Stimulated activated CD8-positive, alpha-beta memory T cell treated with anti-CD3 and anti-CD28 coated beads, Interleukin-4, amount 100 ng/mL, for 1 hour (primary cell): Measurements from ENCODE around the gene PLA2G4E.

Source experiments
- DNase-seq, 2 donors: peaks; one replicate each; pipeline ENCODE4 v3.0.0-alpha.2; 2020; ENCODE audit warnings: low read depth in 2 of 2, low spot score in 1 of 2

Gene PLA2G4E, protein sequence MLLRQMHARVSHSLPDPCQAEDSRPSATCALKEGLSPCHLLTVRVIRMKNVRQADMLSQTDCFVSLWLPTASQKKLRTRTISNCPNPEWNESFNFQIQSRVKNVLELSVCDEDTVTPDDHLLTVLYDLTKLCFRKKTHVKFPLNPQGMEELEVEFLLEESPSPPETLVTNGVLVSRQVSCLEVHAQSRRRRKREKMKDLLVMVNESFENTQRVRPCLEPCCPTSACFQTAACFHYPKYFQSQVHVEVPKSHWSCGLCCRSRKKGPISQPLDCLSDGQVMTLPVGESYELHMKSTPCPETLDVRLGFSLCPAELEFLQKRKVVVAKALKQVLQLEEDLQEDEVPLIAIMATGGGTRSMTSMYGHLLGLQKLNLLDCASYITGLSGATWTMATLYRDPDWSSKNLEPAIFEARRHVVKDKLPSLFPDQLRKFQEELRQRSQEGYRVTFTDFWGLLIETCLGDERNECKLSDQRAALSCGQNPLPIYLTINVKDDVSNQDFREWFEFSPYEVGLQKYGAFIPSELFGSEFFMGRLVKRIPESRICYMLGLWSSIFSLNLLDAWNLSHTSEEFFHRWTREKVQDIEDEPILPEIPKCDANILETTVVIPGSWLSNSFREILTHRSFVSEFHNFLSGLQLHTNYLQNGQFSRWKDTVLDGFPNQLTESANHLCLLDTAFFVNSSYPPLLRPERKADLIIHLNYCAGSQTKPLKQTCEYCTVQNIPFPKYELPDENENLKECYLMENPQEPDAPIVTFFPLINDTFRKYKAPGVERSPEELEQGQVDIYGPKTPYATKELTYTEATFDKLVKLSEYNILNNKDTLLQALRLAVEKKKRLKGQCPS

DNA sequence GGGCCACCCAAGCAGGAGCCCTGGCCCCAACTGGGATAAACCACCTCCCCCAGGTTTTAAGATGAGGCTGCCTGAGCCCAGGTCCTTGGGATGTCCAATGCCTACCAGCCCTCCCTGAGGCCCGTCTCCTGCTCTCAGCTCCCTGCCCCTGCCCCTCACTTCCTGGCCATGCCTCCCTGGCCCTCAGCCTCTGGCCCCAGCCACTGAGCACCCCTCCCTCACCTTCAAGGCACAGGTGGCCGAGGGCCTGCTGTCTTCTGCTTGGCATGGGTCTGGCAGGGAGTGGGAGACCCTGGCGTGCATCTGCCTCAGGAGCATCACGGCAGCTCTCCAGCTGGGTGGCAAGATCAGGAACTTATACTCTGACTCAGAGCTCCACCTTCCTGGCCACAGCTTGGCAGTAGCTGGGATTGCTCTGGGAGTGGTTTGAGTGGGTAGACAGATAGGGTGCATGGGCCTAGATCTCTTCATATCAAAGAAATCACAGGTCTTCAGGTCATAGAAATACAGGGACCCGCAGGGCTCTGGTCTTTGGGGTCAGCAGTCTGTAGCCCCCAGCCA is at the start of gene PLA2G4E:
PLA2G4E (minus strand) TSS at position 330 of the 561 bp plus-strand sequence; CDS start at position 318, 12 bp downstream.
- no peak for DNase-seq

DNA sequence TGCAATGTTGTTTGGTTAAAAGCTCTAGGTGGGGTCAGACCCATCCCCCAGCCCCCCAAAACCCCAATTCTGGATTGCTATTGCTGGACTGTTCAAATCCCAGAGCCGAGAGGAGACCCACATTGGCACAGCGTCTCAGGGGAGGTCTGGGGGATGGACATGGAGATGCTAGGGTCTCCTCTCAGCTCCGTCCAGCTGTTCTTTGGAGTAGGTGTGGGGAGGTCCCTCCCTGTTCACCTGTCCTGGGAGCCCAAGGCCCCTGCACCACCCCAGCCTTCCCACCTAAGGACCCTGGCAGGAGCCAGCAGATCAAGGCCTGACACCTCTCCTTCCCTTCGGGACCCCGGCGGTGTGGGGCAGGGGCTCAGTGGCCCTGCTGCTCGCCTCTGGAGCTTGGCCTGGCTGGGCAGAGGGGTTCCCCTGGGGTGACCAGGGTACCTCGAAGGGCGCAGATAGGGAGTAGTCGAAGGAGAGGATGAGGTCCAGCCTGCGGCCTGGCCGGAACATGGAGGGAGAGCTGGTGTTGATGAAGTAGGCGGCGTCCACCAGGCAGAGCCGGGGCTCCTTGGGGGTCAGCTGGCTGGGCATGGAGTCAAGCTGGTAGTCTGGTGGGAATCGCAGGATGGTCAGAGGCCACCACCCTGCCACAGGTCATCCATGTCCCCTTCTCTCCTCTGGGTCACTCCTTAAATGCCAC is 49.6 kb upstream of the PLA2G4E start:
- DNase-seq, result no peak

DNA sequence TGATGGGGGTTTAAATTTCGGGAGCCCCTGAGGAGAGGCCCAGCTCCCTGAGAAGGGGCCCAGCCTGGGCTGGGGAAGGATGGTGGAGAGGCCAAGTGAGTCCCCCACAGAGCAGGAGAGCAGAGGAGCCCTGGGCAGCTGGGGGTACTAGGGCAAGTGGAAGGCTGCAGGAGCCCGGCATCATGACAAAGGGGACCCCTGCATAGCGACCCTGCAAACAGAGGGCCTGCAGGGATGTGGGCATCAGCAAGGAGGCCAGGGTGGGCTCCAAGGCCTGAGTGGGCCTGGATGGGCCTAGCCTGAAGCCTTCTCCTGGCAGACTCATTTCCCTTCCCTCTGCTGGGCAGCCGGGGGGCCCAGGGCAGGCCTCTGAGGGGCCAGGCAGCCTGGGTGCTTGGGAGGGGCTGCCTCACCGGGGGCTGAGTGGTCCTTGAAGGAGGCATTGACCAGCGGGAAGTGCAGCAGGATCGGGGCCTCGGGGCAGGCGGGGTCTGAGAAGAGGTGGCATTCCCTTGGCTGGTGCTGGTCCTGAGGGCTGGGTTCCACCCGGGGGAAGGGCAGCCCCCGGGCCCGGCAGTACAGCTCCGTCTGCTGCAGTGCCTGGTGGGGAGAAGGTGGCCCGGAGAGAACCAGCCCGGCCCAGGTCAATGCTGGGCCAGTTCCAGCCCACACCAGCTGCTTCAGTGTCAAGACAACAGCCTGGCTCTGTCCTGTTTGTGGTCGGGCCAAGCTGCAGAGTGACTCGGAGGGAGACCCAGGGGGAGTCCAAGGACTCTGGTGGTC is 48.8 kb upstream of the PLA2G4E start:
- DNase-seq, result no peak

DNA sequence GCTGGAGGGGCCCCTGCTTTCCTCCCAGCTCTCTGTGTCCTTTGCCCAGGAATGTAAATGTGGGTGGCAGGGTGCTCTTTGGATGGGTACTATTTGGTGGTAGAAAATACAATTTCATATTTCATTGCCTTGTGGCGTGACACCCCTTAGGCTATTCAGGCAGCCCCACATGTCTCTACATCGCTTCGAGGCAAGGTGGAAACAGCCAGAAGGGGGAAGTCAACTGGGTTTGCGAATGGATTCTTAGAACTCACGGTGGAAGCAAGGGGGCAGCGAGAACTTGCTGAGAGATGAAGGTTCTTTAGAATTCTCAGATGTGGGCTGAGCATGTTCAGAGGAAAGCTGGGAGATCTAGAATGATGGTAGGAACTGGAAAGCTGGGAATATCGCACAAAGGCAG is 48.2 kb upstream of the PLA2G4E start:
- DNase-seq, result no peak

DNA sequence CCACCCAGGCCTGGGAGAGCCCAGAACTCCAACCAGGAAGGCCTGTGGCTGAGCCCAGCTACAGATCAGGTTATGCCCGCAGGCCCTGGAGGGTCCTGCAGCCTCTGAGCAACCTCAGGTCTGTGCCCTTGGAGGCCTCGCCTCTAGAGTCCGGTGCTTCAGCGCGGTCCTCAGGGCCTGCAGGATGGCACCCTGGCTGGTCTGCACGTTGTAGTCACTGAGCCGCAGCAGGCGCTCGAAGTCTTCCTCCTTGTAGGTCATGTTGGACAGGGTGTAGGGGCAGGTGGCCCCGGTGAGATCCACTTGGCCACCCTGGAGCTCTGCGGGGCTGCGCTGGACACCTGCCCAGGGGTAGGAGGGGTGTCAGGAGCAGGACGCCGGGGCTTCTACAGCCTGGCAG is 47.8 kb upstream of the PLA2G4E start:
- no peak for DNase-seq

DNA sequence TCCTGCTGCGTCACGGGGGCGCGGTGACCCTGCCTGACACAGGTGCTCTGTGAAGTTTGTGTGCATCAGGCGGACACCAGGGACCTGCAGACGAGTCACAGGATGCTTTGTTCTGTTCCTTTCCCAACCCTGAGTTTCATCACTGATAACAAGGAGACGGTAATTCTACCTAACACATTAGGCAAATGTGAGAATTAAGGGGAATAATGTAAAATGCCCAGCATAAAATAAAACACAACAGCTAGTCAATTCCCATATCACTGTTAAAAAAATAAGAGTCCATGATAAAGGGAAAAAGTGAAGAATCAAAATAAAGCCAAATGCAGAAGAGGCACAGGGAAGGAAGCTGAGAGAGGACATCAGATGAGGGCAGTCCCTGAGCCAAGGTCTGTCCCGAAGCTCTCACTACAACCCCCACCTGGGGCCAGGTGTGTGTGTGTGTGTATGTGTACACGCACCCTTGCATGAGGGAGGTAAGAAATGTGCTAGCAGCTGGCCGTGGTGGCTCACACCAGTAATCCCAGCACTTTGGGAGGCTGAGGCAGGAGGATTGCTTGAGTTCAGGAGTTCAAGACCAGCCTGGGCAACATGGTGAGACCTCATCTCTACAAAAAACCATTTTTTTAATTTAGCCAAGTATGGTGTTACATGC is 46.0 kb upstream of the PLA2G4E start:
- DNase-seq, result no peak

DNA sequence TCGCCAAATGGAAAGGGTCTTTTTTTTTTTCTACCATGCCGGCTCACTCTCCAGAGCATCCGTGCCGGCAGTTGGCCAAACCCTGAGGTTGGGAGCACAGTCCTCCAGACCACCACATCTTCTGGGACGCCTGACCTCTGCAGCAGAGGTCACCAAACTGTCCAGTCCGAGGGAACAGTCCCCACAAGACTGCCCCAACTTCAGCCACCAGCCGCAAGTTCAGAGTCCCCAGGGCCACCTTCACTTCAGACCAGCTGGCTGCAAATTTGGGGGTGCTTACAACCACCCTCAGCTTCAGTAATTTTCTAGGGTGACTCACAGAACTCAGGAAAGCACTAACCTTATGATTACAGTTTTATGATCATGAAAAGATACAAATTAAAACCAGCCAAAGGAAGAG is 44.6 kb upstream of the PLA2G4E start:
- no peak for DNase-seq

DNA sequence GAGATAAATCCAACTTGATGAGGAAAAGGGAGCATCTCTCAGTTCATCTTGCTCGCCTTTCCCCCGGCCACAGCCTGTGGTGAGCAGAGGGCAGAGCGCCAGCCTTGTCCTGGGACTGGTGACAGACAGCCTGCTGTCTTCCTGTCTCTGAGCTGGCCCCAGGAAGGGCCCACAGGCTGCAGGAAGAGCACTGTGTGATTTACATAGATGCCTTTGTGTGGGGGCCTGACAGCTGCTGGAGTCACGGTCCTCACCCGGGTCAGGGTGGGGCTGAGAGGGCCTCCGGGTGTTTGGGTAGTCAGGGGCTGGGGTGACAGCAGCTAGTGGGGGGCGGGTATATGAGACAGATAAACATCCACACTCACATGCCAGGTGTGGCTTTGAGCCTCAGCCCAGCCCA is 44.2 kb upstream of the PLA2G4E start:
- no peak for DNase-seq

DNA sequence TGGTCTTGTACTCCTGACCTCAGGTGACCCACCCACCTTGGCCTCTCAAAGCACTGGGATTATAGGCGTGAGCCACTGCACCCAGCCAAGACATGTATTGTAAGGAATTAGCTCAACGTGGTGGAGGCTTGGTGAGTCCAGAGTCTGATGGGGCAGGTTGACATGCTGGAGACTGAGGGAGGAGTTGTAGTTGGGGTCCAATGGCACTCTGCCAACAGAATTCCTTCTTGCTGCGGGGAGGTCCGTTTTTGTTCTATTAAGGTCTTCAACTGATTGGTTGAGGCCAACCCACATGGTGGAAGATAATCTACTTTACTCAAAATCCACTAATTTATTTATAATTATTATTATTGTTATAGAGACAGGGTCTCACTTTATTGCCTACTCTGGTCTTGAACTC is 43.4 kb upstream of the PLA2G4E start:
- no peak for DNase-seq

DNA sequence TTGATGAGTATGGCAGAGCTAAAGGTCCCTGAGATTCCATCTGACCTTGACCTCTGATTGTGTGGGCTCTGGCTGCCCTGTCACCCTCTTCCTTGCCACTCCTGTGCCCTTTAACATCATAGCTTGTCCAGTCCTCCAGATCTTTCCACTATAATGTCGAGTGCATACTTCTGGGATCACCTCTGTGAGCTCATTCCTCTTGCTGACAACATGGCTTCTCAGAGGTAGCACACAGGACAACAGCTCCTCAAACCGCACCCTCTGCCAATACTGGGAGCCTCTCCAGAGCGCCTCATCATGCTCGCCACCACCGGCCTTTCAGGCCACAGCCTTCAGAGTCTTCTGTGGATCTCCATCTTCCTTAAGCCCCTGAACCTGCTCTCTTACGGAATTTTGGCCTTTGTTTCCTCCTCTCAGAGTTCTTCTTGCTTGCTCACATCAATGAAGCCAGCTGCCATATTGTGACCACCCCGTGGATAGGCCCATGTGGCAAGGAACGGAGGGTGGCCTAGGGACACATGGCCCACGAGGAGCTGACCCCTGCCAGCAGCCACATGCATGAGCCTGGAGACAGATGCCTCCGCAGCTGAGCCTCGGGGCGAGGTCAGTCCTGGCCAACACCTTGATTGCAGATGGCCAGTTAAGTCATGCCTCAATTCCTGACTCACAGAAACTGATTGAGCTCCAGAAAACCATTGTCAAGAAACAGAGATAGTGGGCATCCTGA is 42.4 kb upstream of the PLA2G4E start:
- DNase-seq, result no peak

DNA sequence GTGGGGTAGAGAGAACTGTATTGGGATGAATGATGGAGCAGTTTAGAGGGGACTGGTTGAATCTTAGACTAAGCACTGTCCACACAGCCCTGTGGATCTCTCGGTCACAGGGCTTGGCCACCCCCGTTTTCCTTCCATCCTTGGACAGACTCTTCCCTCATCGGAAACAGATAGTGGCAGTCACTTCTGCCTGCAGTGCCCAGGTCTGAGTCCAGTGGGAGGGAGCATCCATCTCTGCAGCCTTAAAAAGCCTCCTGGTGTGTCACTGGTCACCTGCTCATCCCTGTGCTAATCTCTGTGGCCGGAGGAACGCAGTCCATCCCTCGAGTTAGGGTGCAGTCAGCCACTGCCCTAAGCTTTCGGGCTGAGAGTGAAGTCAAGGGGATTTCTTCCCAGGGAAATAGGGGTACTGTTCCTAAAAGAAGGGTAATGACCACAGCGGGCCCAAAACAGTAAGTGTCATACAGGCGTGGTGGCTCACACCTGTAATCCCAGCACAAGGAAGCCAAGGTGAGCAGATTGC is 41.5 kb upstream of the PLA2G4E start:
- no peak for DNase-seq

DNA sequence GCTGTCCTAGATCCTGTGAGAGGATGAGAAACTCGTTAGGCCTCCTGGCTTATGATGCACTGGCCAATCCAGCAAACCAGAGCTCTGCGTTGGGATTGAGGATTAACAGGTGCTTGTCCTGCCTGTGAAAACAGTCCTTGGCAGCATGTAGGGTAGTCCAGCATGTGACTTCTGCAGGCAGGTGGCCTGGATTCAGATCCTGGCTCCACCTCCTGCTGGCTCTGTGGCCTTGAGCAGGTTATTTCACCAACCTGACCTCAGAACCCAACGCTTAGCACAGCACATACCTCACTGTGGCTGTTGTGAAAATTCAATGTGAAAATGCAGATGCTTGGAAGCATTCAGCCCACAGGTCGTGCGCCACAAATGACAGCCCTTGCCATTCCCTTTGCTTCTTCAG is 40.0 kb upstream of the PLA2G4E start:
- DNase-seq, result no peak

DNA sequence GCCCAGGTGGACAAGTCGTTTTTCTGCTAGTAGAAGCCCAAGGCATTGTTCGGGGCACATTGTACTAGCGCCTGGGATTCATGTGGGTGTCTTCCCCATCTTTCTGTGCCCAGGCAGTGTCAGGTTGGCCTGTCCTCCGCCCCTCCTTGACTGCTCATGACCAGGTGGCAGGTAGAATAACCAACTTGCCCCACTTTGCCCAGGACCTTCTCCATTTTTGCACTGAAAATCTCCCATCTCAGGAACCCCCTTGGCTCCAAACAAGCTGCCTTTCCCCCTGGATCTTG is 39.6 kb upstream of the PLA2G4E start:
- DNase-seq, result no peak

DNA sequence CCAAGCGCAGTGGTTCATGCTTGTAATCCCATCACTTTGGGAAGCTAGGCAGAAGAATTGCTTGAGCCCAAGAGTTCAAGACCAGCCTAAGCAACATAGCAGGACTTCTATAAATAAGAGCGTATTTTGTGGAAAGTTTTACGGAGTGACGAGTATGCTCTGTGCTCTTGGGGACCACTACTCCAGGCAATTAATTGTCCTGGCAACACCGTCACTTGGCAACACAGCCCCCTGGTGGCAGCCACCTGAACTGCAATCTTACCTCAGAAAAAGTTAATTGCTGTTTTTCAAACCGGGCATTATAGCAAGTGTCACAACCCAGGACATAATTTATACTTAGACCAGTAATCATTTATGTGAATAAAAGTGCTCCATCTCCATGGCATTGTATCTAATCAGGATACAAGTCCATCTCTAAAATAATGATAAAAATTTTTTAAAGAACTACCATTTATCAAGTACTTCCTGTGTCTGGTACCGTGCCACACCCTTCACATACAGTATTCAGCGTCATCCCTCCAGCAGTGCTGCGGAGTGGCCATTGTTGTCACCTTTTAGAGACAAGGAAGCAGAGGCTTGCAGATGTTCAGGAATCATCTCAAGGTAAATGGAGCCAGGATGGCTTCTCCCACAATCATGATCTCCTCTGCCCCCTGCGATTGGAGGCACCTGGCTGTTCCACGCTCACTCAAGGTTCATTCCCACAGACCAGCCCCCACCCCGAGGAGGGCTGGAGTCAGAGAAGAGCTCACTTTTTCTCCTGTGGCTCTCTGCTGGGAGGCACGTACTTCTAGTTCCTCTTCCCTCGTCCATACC is 39.0 kb upstream of the PLA2G4E start:
- DNase-seq, result peak; percentile 50 to 53

DNA sequence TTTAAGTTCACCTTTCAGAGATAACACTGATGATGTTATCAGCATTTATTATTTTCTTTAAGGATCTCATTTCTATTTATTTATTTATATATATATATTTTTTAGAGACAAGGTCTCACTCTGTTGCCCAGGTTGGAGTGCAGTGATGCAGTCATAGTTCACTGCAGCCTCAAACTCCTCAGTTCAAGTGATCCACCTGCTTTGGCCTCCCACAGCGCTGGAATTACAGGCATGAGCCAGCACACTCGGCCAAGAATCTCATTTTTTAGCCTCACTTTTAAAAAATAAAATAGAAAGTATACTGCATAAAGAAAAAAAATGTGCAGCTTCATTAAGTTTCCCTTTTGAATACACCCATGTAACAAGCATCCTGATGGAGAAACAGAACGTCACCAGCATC is 37.9 kb upstream of the PLA2G4E start:
- no peak for DNase-seq

DNA sequence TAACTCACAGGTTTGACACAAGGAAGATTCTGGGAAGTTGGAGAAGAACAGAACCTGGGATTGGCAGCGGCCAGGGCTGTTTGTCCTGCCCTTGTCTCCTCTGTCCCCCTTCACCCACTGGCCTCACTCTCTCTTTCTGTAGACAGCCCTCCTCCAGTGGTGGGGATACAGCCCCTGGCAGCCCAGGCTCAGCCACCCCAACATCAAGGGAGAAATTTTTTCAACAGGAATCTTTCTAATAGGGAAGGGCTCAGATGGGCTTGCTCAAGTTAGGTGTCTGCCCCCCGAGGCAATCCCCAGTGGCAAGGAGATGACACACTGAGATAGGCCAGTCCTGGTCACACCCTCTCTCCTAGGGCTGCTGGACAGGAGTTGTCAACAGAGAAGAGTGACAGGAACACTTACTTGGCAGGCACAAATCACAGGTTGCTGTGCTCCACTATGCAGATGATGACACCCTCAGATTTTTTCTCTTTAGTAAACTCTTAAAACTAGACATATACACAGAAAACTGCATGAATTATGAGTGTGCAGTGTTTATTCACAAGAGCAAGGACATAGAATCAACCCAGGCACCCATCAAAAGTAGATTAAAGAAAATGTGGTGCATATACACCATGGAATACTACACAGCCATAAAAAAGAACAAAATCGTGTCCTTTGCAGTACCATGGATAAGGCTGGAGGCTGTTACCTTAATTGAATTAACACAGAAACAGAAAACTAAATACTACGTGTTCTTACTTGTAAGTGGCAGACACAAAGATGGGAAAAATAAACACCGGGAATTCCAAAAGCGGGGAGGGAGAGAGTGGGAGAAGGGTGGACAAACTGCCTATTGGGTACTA is 37.2 kb upstream of the PLA2G4E start:
- DNase-seq, result no peak

DNA sequence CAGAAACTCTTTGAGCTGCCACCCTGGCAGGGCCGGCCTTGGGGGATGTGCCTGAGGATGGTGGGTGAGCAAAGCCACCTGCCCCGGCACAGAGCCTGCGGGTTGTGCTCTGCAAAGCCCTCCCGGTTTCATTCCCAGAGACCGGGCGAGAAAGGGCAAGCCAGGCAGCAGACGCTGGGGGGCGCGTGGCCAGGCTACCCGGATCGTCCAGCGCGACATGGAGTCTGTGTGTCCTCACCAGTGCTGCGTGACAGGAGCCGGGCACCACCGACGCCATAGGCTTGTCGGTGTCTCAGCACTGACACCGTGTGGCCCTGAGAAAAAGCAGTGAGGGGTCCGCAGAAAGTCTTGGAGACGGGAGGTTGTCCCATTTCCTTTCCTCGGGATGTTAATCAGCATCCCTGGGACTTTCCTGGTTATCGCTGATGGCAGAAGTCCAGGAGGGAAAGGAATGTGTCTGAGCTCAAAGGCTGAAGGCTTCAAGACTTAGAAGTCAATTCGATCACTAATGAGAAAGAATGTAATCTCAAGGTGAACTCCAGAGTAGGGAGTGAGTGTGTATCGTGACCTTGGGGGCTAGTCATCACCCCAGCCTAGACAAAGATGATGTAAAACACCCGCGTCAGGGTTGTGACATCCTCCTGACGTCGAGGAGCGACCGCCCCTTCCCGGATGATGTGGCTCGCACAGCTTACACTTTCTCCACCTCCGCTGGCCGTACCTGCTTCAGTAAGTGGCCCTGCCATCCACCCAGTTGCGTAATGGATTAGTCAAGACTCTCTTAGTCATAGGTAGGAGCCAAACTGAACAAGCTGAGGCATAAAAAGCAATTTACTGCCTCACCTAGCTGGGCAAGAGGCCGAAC is 36.3 kb upstream of the PLA2G4E start:
- DNase-seq, result peak in 1 of 2 donors; percentile 1
